GM15510 (cell line): ENCODE data around the gene ATP1B4.

ENCODE experiments used
- POLR2A ChIP-seq: IDR thresholded peaks from 3 replicates; pipeline ENCODE4 v1.6.1; 2011; ENCODE audit warnings: borderline replicate concordance; ENCODE audit not compliant: insufficient read length; ENCODE audit errors: extremely low read depth

The ATP1B4 gene

DNA sequence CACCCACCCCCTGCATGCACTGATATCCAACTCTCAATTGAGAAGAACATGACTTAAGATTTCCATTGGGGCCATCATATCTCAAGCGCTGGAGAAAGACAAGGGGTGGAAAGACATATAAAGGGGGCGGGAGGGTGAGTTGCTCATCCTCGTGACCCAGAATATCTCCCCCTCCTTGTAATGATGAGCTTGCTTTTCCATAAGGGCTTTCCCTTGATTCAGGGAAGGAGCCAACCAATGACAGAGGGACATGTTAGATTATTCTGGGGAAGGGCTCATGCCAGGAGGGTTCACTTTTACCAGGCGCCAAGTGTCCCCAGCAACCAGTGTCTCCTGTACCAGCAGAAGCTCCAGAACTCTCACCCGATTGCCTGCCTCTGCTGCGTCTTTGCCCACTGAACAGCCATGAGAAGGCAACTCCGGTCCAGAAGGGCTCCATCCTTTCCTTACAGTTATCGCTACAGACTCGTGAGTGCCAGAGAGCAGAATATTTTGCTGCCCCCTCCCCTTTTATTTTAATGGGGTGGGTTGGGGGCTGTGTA is at the start of gene ATP1B4:
Gene ATP1B4 (plus strand): TSS at position 326 of the 542 bp plus-strand sequence. CDS start 80 bp downstream, at position 406.
- TF ChIP-seq POLR2A = no peak

DNA sequence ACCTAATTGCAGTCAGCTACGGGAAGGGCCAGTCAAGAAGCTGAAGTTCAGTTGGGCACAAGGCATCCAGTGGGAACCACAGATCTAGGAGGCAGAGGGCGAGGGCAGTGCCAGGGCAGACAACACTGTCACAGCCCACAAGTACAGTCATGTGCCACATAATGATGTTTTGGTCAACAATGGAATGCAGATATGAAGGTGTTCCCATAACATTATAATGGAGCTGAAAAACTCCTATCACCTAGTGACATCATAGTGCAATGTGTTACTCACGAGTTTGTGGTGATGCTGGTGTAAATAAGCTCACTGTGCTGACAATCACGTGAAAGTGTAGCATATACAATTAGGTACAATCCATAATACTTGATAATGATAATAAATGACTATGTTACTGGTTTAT is 46.1 kb upstream of the ATP1B4 start:
- no peak for TF ChIP-seq POLR2A

DNA sequence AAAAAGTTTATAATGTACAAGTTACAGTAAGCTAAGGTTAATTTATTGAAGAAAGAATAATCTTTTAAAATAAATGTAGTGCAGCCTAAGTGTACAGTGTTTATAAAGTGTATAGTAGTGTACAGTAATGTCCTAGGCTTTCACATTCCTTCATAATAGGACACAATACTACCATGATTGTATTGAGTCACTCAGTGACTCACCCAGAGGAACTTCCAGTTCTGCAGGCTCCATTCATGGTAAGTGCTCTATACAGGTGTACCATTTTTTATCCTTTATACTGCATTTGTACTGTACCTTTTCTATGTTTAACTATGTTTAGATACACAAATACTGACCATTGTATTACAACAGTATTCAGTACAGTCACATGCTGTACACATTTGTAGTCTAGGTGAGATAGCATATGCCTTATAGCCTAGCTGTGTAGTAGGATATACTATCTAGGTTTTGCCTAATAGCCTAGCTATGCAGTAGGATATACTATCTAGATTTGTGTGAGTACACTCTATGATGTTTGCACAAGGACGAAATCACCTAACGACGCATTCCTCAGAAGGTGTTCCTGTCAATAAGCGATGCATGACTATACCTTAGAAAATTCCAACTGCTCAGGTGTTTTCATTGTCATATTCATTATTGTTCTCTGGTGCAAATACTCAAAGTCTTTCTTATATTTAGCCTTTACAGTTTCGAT is 45.2 kb upstream of the ATP1B4 start:
- TF ChIP-seq POLR2A = no peak

DNA sequence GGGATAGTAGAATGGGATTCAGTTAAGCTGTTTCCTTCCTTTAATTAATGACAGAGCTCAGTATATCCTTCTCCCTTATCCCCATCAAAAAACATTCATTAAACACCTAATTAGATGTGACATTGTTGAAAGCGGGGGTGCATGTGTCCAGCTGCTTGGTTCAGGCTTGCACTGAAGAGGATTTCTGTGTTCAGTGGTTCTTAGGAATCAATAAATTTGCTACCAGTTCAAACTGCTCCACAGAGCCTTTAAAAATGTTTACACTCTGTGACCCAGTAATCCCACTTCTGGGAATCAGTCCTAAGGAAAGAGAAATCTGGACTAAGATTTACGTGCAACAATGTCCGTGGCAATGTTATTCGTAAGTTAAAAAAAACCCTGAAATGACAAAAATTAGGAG is 43.5 kb upstream of the ATP1B4 start:
- TF ChIP-seq POLR2A = no peak

DNA sequence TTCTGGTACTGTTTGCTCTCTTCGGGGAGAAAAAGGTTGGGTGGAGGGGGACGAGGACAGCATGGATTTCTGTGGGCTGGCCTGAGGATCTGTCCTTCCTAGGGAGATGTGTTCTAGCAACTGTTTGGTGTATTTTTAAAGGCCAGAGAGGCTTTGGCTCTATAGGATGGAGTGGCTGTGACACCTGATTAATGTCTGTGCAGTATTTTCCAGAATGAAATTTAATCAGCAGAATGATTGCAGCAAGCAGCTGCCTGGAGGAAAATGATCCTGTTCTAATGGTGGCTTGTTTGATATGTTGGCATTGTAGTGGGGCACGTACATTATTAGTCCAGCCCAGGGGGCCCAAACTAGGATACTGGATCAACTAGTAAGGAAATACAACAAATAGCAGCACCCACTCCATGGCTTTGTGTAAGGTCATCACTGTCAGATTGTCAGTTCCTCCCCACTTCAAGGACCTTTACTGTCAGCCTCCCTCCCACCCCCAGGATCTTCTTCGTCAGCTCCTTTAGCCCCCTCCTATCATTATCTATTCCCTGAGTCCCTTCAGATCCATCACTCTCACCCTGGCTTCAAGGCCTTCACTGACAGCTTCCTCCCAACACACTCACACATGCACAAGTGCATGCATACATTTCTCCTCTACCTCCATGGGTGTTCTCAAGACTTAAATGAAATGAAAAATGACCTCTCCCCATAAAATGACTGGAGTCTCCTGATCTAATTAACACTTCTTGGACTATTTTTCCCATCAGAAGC is 40.2 kb upstream of the ATP1B4 start:
- TF ChIP-seq POLR2A = no peak

DNA sequence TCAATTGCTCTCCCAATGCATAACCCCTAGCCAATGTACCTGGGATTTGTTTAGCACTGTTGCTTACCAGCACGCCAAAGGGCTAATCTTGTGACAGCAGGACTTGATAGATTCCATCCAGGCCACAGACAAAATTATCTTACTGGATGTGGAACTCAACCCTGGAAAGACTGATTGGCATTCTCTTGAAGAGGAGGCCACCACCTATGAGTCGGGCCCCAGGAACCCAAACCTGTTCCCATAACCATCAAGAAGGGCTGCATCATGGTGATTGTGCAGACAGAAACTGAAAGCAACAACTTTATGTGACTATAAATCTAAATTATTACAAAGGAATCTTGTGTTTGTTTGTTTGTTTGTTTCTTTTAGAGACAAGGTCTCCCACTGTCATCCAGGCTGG is 30.8 kb upstream of the ATP1B4 start:
- TF ChIP-seq POLR2A = no peak

DNA sequence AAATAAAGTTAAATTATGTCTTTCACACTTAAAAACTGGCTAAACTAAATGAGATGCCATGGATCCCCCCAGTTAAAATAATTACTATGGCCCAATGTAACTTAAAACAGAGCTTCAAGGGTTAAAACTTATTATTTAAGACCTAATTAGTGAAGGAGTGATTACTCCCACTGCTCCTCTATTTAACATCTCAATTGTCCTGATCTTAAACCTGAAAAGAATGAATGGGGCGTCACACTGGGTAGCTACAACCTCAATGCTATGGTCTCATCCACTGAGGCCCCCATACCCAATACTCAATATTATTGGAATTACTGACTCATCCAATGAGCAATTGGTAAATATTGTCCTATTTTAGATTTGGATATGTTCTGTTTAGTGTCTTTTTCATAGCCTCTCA is 29.5 kb upstream of the ATP1B4 start:
- no peak for TF ChIP-seq POLR2A

DNA sequence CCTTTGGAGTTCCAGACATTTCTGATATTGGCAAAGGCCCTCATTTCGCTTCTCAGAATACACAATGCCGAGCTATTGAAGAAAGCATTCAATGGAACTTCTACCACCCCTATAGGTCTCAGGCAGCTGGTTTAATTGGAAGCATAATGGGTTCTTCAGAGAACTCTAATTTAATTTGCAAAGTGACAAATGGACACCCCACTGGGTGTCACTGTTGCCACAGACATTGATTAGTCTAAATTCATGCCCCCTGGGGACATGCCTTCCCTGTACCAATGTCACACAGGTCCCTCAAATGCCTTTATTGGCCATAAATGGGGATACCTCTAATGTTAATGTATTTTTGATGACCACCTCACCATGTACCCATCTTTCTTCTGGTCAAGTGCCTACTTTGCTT is 27.7 kb upstream of the ATP1B4 start:
- TF ChIP-seq POLR2A = no peak

DNA sequence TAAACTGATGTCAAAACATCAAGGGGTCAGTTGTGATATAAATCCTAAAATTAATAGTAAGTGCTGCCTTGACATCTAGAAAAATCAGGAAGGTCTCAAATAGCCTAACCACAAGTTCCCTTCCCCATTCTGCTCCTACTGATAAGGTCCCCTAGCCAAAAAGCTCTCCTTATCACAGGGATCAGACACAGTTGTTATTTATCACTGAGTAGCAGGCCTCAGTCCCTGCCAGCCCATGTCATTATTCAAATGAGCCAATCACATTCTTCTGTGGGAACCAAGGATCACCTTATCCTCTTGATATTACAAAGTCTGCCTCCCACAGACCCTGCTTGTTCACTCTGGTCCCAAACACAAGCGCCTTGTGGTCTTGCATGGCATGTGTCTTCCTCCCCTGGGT is 27.3 kb upstream of the ATP1B4 start:
- no peak for TF ChIP-seq POLR2A

DNA sequence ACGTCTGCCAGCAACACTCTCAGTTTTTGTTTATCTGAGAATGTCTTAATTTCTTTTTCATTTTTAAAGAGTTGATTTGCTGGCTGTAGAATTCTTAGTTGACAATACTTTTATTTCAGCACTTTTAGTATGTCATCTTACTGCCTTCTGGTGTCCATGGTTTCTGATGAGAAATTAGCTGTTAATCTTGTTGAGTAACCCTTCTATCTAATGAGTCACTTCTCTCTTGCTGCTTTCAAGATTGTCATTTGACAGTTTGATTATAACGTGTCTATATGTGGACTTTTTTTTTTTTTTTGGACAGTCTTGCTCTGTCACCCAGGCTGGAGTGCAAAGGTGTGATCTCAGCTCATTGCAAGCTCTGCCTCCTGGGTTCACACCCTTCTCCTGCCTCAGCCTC is 26.6 kb upstream of the ATP1B4 start:
- TF ChIP-seq POLR2A = no peak

DNA sequence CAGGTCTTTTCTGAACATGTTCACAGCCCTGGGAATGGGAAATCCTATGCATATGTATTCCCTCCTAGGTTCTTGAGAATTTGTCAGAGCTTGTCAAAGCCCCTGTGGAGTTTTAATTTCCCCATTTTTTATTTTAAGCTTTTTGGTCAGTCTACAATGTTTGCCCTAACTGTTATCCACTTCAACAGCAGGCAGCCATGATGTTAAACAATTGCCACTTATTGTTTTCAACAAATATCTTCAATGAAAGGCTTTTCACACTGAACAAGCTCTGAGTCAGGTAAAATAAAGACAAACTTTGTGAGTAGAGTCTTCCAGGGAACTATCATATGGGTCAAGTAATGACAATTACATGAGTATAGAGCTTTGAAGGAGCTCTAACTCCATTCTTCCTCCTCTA is 25.0 kb upstream of the ATP1B4 start:
- TF ChIP-seq POLR2A = no peak

DNA sequence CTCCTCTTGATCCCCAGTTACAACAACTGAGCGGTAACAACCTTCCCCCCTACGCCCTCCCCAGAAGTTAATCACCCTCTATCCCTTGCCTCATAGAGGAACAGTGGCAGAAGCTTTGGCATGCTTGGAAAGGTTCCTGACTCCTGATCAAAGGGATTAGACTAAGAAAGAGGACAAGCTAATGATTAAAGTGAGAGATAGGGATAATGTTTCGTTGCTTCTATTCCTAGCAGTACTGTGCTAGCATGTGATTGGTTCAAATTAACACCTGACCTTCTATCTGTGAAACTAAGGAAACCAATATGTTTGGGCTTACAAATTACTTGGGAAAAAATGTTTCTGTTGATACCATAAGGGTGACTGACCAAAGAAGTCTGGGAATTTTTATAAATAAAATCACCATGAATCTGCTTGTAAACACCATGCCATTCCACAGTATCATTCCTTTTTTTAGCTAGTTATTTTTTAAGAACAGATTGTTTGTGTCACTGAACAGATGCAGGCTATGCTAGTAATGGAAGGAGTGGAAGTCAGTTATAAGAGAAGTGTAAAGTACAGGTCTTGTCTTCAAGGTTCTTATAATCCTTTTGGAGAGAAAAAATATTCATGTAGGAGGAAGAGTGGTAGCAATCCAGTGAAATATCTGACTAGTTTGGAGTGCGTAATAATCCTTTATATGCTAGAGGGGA is 11.3 kb upstream of the ATP1B4 start:
- TF ChIP-seq POLR2A = no peak

DNA sequence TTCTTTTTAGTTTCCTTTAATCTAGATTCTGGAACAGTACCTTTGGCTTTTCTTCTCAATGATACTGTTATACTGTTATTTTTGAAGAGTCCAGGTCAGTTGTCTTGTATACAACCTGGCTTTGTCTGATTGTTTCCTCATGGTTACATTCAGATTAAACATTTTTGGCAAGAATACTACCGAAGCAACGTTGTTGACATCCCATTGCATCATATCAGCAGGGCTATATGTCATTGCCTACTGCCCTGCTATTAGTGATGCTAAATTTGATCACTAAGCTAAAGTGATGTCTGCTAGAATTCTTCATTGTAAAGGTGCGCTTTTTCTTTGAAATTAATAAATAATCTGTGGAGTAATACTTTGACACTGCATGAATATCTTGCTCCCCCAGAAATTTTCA is 5.8 kb upstream of the ATP1B4 start:
- no peak for TF ChIP-seq POLR2A

DNA sequence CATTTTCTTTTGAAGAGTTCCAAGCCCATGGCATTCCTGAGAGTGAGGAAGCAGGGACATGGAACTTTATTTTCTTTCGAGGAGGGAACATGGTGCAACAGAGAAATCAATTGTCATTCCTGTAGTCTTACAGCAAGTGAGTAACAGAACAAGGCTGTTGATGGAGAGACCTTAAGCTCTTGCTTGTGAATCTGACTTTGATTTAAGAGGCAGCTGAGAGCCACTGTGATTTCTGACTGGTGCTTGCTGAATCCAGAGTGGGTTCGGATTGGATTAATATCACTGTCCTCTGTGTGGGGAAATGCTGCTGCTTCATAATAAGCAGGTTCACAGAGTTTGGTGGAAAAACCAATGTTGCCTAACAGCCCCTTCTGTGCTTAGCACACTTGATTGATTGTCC is 4.7 kb upstream of the ATP1B4 start:
- TF ChIP-seq POLR2A = no peak

DNA sequence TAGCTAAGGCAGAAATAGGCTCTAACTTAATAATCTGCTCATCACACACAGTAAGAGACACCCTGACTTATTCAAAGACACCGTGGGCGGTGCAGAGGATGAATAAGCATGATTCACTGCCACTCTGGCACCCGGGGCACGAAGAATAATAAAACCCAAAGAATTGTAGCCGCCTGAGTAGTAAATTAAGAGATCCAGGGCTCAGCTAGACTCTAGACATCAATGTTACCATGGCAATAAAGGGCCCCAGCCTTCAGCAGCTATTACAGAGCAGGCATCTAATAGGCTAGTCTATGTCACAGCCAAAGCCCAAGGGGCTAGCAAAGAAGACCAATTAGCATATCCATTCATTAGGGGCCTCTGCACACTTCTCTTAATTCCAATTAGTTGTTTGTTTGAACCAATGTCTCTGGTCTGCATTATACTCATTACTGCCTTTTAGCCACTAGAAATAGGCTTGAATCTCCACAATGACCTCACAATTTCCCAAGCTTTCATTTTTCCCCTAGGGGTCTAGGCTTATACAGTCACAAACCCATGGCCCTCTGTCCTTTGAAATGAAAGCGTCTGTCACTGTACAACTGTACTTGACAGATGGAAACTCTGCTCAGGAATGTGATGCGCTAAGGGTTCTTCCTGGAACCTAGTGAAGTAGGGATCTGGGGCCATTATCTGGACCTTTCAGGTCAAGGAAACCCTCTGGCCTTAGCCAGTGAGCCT is 3.0 kb upstream of the ATP1B4 start:
- TF ChIP-seq POLR2A = no peak
